Myocyte (in vitro differentiated cells): ENCODE measurements around the gene KCNK18. TPM values are rescaled to one million over a fixed set of nuclear protein-coding genes. Genes with fewer than 3 reads are reported as not detected.

ENCODE experiments used
- DNase-seq: peaks from one replicate; pipeline ENCODE4 v3.0.0-alpha.2; 2012; ENCODE audit warnings: low read depth
- polyA plus RNA-seq: library from polyadenylated mRNA; unstranded; fragments of >200 nt; gene quantifications from one replicate; pipeline ENCODE4 v1.2.1, GENCODE V29; 2012; ENCODE audit warnings: missing spikeins
- total RNA-seq: library from RNA; depleted of rRNA; stranded (reverse); fragments of >200 nt; gene quantifications from 2 replicates; pipeline ENCODE4 v1.2.3, GENCODE V29; 2014

KCNK18 gene
- not detected in 2 replicates for total RNA-seq
- not detected for polyA plus RNA-seq

- no peak for DNase-seq
Measured at GRCh38 chr10:117197189-117197588, at the start of gene KCNK18. Gene KCNK18, plus strand, starts transcription at chr10:117197489. Its CDS starts 0 bp downstream, at chr10:117197489.

GRCh38 chr10:117148284-117148683, 49.0 kb upstream of the KCNK18 start:
- peak; percentile 76 for DNase-seq

GRCh38 chr10:117152668-117153067, 44.6 kb upstream of the KCNK18 start:
- peak; percentile 57 for DNase-seq

GRCh38 chr10:117158297-117158696, 39.0 kb upstream of the KCNK18 start:
- DNase-seq = no peak

- DNase-seq = no peak
Measured at GRCh38 chr10:117159390-117159789, 37.9 kb upstream of the KCNK18 start.

GRCh38 chr10:117160567-117160966, 36.7 kb upstream of the KCNK18 start:
- no peak for DNase-seq

GRCh38 chr10:117161386-117162033, 35.8 kb upstream of the KCNK18 start:
- no peak for DNase-seq

- no peak for DNase-seq
Measured at GRCh38 chr10:117162093-117163060, 34.9 kb upstream of the KCNK18 start.

- DNase-seq = no peak
Measured at GRCh38 chr10:117163061-117163953, 34.0 kb upstream of the KCNK18 start.

GRCh38 chr10:117163954-117164548, 33.2 kb upstream of the KCNK18 start:
- no peak for DNase-seq

GRCh38 chr10:117164592-117165537, 32.4 kb upstream of the KCNK18 start:
- DNase-seq = no peak

GRCh38 chr10:117165538-117166417, 31.5 kb upstream of the KCNK18 start:
- peak; percentile 48 for DNase-seq

GRCh38 chr10:117166418-117167345, 30.6 kb upstream of the KCNK18 start:
- DNase-seq = no peak

GRCh38 chr10:117167346-117167788, 29.9 kb upstream of the KCNK18 start:
- DNase-seq = no peak

GRCh38 chr10:117167789-117168674, 29.3 kb upstream of the KCNK18 start:
- DNase-seq = peak; percentile 26

GRCh38 chr10:117168729-117169128, 28.6 kb upstream of the KCNK18 start:
- DNase-seq = no peak
